PC-9 (cell line): ENCODE measurements around the gene CPPED1.

Experiments used
- EZH2 ChIP-seq: fragments of 200-600 bp; sonication (generic); IDR thresholded peaks from 2 replicates; pipeline ENCODE4 v1.8.0; 2017; ENCODE audit warnings: antibody characterized with exemption, low read depth
- TF ChIP-seq, protein P1 (sequence below): fragments of 200-600 bp; sonication (generic); conservative IDR thresholded peaks from 2 replicates; pipeline ENCODE4 v1.6.1; 2017; ENCODE audit warnings: mixed run types, antibody characterized with exemption, mild to moderate bottlenecking, moderate library complexity

DNA sequence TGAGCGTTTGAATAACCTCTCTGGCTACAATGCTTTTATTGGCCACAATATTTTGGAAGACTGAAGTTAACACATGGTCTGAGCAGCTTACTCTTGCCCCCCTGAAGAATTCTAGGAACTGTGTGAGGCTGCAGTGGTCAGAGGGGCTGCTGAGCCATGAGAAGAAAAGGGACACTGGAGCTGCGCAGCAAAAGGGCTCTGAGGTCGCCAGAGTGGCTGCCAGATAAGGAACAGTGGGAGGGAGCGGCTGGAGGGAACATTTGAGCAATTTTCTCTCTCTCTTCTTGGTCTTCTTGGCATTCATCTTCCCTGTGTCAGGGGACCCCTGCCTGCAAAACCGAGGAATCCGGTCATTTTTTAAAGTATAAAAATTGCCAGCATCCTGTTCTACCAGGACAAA is 66.1 kb downstream of the CPPED1 start:
- TF ChIP-seq, protein P1, sequence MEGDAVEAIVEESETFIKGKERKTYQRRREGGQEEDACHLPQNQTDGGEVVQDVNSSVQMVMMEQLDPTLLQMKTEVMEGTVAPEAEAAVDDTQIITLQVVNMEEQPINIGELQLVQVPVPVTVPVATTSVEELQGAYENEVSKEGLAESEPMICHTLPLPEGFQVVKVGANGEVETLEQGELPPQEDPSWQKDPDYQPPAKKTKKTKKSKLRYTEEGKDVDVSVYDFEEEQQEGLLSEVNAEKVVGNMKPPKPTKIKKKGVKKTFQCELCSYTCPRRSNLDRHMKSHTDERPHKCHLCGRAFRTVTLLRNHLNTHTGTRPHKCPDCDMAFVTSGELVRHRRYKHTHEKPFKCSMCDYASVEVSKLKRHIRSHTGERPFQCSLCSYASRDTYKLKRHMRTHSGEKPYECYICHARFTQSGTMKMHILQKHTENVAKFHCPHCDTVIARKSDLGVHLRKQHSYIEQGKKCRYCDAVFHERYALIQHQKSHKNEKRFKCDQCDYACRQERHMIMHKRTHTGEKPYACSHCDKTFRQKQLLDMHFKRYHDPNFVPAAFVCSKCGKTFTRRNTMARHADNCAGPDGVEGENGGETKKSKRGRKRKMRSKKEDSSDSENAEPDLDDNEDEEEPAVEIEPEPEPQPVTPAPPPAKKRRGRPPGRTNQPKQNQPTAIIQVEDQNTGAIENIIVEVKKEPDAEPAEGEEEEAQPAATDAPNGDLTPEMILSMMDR, result no peak
- no peak for TF ChIP-seq EZH2
